Activated CD4-positive, alpha-beta memory T cell treated with anti-CD3 and anti-CD28 coated beads for 36 hours (primary cell): ENCODE results near the gene MORF4L1. TPM values are rescaled to one million over a fixed set of nuclear protein-coding genes. Genes with fewer than 3 reads are reported as not detected.
"Not testable (repeated sequence)": the region's sequence is repeated elsewhere in the genome, so short reads cannot be mapped to it uniquely, and the experiment has no call there.

Source experiments
- CTCF ChIA-PET: fragments of 350-600 bp; sonication (Branson Sonifier 250); formaldehyde crosslinking; loops from one replicate; lab custom pipeline; 2021; ENCODE audit warnings: antibody characterized with exemption, inconsistent platforms; lab: Charles Lee
- POLR2A ChIA-PET: fragments of 350-600 bp; sonication (Branson Sonifier 250); formaldehyde crosslinking; loops from one replicate; lab custom pipeline; 2021; ENCODE audit warnings: antibody characterized with exemption; lab: Charles Lee
- DNase-seq: peaks from one replicate; pipeline ENCODE4 v3.0.0-alpha.2; 2020
- H3K27ac Mint-ChIP-seq: one replicate; pipeline ENCODE4 v1.8.0; 2021; ENCODE audit warnings: mixed read lengths
- H3K27me3 Mint-ChIP-seq: one replicate; pipeline ENCODE4 v1.8.0; 2021; ENCODE audit warnings: mixed read lengths
- H3K36me3 Mint-ChIP-seq: one replicate; pipeline ENCODE4 v1.8.0; 2021; ENCODE audit warnings: mixed read lengths
- H3K4me1 Mint-ChIP-seq: one replicate; pipeline ENCODE4 v1.8.0; 2021; ENCODE audit warnings: low read depth, mixed read lengths
- H3K4me3 Mint-ChIP-seq: one replicate; pipeline ENCODE4 v1.8.0; 2021; ENCODE audit warnings: mild to moderate bottlenecking, mixed read lengths
- H3K9me3 Mint-ChIP-seq: one replicate; pipeline ENCODE4 v1.8.0; 2021; ENCODE audit warnings: mixed read lengths
- intact Hi-C: fragments of 100-400 bp; cut with micrococcal nuclease; formaldehyde crosslinking; loops from one replicate; pipeline ENCODE4 v1.15.1; 2023
- total RNA-seq, 2 experiments: library from RNA; stranded (reverse); gene quantifications; one replicate each; pipeline ENCODE4 v1.2.3, GENCODE V29; 2021

The MORF4L1 gene
- total RNA-seq, 2 experiments from 2014 or later = 262 TPM

- no peaks in the 10 kb centered on the region for H3K9me3 Mint-ChIP-seq
- peaks cover 4% of the 10 kb centered on the region for H3K4me1 Mint-ChIP-seq
- intact Hi-C loops = no loop called here
- no peak for DNase-seq
- H3K27ac Mint-ChIP-seq = no peak overlapping the region
- ChIA-PET CTCF (no interaction called here), POLR2A (no interaction called here)
- no peak overlapping the region for H3K4me3 Mint-ChIP-seq
- no peaks in the 10 kb centered on the region for H3K36me3 Mint-ChIP-seq
- no peaks in the 10 kb centered on the region for H3K27me3 Mint-ChIP-seq
Observed at GRCh38 chr15:78866803-78867202, 5.9 kb upstream of the MORF4L1 start.

GRCh38 chr15:78868366-78868765 is 4.3 kb upstream of the MORF4L1 start:
- Mint-ChIP-seq H3K27me3 (no peaks in the 10 kb centered on the region), H3K27ac (no peak overlapping the region), H3K4me1 (peaks cover 6% of the 10 kb centered on the region), H3K36me3 (peaks cover 4% of the 10 kb centered on the region), H3K9me3 (no peaks in the 10 kb centered on the region), H3K4me3 (no peak overlapping the region)
- POLR2A ChIA-PET = interaction anchor here (0.6 kb wide), 1 partner anchor 501 kb away, joined by 3 read pairs; no protein-coding TSS in a partner anchor
- intact Hi-C loops = no loop called here
- no peak for DNase-seq
- CTCF ChIA-PET = no interaction called here

- CTCF ChIA-PET = interaction anchor here (0.6 to 2.9 kb wide), 2 partner anchors 9 to 12 kb away, joined by 3 to 16 read pairs; no protein-coding TSS in a partner anchor
- POLR2A ChIA-PET = interaction anchor here (1.0 kb wide), 1 partner anchor 13 kb away, joined by 4 read pairs; no protein-coding TSS in a partner anchor
- peak overlapping the region; percentile 68 for H3K4me3 Mint-ChIP-seq
Observed at GRCh38 chr15:78871483-78872127, 1.1 kb upstream of the MORF4L1 start.

GRCh38 chr15:78872972-78873792 is 492 bp downstream of the MORF4L1 start:
- H3K9me3 Mint-ChIP-seq = no peaks in the 10 kb centered on the region
- H3K4me1 Mint-ChIP-seq = peaks cover 37% of the 10 kb centered on the region
- DNase-seq = peak; percentile 94
- intact Hi-C loops = loop anchor here (1.0 to 10.0 kb wide), 6 partner anchors 13 to 1102 kb away; partner anchors contain the start of genes BCL2A1, IREB2 and TMED3
- CTCF ChIA-PET = interaction anchor here (0.6 to 2.9 kb wide), 8 partner anchors 10 to 117 kb away, joined by 3 to 16 read pairs (median 4); no protein-coding TSS in a partner anchor
- H3K36me3 Mint-ChIP-seq = peaks cover 20% of the 10 kb centered on the region
- POLR2A ChIA-PET = interaction anchor here (0.5 to 1.6 kb wide), 7 partner anchors 12 to 113 kb away, joined by 3 to 12 read pairs (median 3); no protein-coding TSS in a partner anchor
- H3K27ac Mint-ChIP-seq = peak overlapping the region; percentile 99
- peak overlapping the region; percentile 90 for H3K4me3 Mint-ChIP-seq
- no peaks in the 10 kb centered on the region for H3K27me3 Mint-ChIP-seq

More at GRCh38 chr15:78871483-78872127, 1.1 kb upstream of the MORF4L1 start:
- intact Hi-C loops = loop anchor here (2.0 to 10.0 kb wide), 5 partner anchors 67 to 1103 kb away; partner anchors contain the start of genes BCL2A1, IREB2 and TMED3
- H3K36me3 Mint-ChIP-seq = peaks cover 18% of the 10 kb centered on the region
- not testable (repeated sequence) for H3K9me3 Mint-ChIP-seq, H3K27me3 Mint-ChIP-seq, DNase-seq
- H3K27ac Mint-ChIP-seq = peak overlapping the region; percentile 8
- peaks cover 22% of the 10 kb centered on the region for H3K4me1 Mint-ChIP-seq

- Mint-ChIP-seq H3K4me1 (peaks cover 44% of the 10 kb centered on the region), H3K36me3 (peaks cover 24% of the 10 kb centered on the region), H3K4me3 (peak overlapping the region; percentile 90), H3K9me3 (no peaks in the 10 kb centered on the region), H3K27ac (peak overlapping the region; percentile 99), H3K27me3 (no peaks in the 10 kb centered on the region)
- POLR2A ChIA-PET = interaction anchor here (0.5 to 1.6 kb wide), 7 partner anchors 11 to 114 kb away, joined by 3 to 12 read pairs (median 3); no protein-coding TSS in a partner anchor
- CTCF ChIA-PET = interaction anchor here (0.5 to 2.9 kb wide), 10 partner anchors 9 to 118 kb away, joined by 3 to 16 read pairs (median 4); no protein-coding TSS in a partner anchor
- intact Hi-C loops = loop anchor here (1.0 to 10.0 kb wide), 6 partner anchors 14 to 1101 kb away; partner anchors contain the start of genes BCL2A1, IREB2 and TMED3
- DNase-seq = peak; percentile 63
Observed at GRCh38 chr15:78873793-78874765, 1.4 kb downstream of the MORF4L1 start.

- ChIA-PET POLR2A (no interaction called here), CTCF (interaction anchor here (1.2 to 1.7 kb wide), 2 partner anchors 10 to 45 kb away, joined by 3 to 7 read pairs; no protein-coding TSS in a partner anchor)
- Mint-ChIP-seq H3K27me3 (no peaks in the 10 kb centered on the region), H3K9me3 (no peaks in the 10 kb centered on the region), H3K27ac (peak overlapping the region; percentile 99), H3K36me3 (peaks cover 27% of the 10 kb centered on the region), H3K4me3 (peak overlapping the region; percentile 90), H3K4me1 (peaks cover 57% of the 10 kb centered on the region)
- DNase-seq = peak; percentile 33
- intact Hi-C loops = loop anchor here (10.0 kb wide), 1 partner anchor 1099 kb away; the partner anchor contains the start of gene BCL2A1
Observed at GRCh38 chr15:78875107-78875914, 2.6 kb downstream of the MORF4L1 start.

GRCh38 chr15:78876954-78877353 is 4.3 kb downstream of the MORF4L1 start:
- H3K27me3 Mint-ChIP-seq, CTCF ChIA-PET, H3K27ac Mint-ChIP-seq, H3K9me3 Mint-ChIP-seq, DNase-seq: not testable (repeated sequence)
- Mint-ChIP-seq H3K4me3 (peak overlapping the region; percentile 39), H3K36me3 (peaks cover 38% of the 10 kb centered on the region), H3K4me1 (peaks cover 69% of the 10 kb centered on the region)
- POLR2A ChIA-PET = interaction anchor here (0.6 to 0.8 kb wide), 2 partner anchors 31 to 59 kb away, joined by 3 read pairs; no protein-coding TSS in a partner anchor
- intact Hi-C loops = loop anchor here (10.0 kb wide), 1 partner anchor 1098 kb away; the partner anchor contains the start of gene BCL2A1

- peaks cover 36% of the 10 kb centered on the region for H3K36me3 Mint-ChIP-seq
- intact Hi-C loops = loop anchor here (10.0 kb wide), 1 partner anchor 1096 kb away; the partner anchor contains the start of gene BCL2A1
- H3K4me3 Mint-ChIP-seq = no peak overlapping the region
- H3K27me3 Mint-ChIP-seq = no peaks in the 10 kb centered on the region
- ChIA-PET POLR2A (no interaction called here), CTCF (interaction anchor here (1.1 kb wide), 1 partner anchor 101 kb away, joined by 3 read pairs; no protein-coding TSS in a partner anchor)
- H3K27ac Mint-ChIP-seq = no peak overlapping the region
- peaks cover 76% of the 10 kb centered on the region for H3K4me1 Mint-ChIP-seq
- H3K9me3 Mint-ChIP-seq = no peaks in the 10 kb centered on the region
- DNase-seq = no peak
Observed at GRCh38 chr15:78878356-78878755, 5.7 kb downstream of the MORF4L1 start.

GRCh38 chr15:78879517-78880241 is 7.0 kb downstream of the MORF4L1 start:
- peaks cover 81% of the 10 kb centered on the region for H3K4me1 Mint-ChIP-seq
- intact Hi-C loops = loop anchor here (10.0 kb wide), 1 partner anchor 1095 kb away; the partner anchor contains the start of gene BCL2A1
- CTCF ChIA-PET = interaction anchor here (0.6 to 1.2 kb wide), 7 partner anchors 11 to 100 kb away, joined by 3 to 5 read pairs (median 3); no protein-coding TSS in a partner anchor
- no peak for DNase-seq
- peak overlapping the region; percentile 62 for H3K27ac Mint-ChIP-seq
- peaks cover 34% of the 10 kb centered on the region for H3K36me3 Mint-ChIP-seq
- H3K4me3 Mint-ChIP-seq = peak overlapping the region; percentile 20
- POLR2A ChIA-PET = interaction anchor here (0.6 to 1.2 kb wide), 2 partner anchors 42 to 1180 kb away, joined by 3 read pairs; partner anchors contain the start of gene ZFAND6
- H3K9me3 Mint-ChIP-seq = no peaks in the 10 kb centered on the region
- no peaks in the 10 kb centered on the region for H3K27me3 Mint-ChIP-seq
